ENCODE results near the gene PIEZO2. TPM values are rescaled to one million over a fixed set of nuclear protein-coding genes. Genes with fewer than 3 reads are reported as not detected.

The PIEZO2 gene
- total RNA-seq, 1 experiment from 2014 or later: 3.0 TPM

DNA sequence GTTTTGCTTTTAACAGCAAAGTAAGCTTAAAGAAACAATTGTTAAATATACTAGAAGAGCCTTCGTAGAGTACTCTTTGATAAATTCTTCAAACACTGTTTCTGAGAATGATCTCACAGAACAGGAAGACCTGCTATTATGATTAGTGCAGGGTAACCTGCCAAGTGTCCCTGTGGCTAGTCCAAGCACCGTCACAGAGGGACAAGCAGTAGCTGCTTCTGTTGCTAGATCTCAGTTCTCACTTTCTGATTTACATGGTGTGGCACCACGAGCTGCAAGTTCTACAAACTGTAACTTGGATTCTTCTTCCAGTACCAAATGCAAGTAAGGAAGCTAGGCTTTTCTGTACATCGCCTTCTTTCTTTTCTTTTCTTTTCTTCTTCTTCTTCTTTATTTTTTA, 121.5 kb downstream of the PIEZO2 start:
- Histone ChIP-seq H3K4me3 (ENCODE audit: insufficient read depth, low read depth, low read length) (no peak overlapping the region), H3K36me3 (replicated peaks; ENCODE audit: control insufficient read depth, insufficient read depth, low read length) (no peaks in the 10 kb centered on the region), H3K27me3 (ENCODE audit: control insufficient read depth, insufficient read depth, low read length) (no peaks in the 10 kb centered on the region)
- no peak for DNase-seq

DNA sequence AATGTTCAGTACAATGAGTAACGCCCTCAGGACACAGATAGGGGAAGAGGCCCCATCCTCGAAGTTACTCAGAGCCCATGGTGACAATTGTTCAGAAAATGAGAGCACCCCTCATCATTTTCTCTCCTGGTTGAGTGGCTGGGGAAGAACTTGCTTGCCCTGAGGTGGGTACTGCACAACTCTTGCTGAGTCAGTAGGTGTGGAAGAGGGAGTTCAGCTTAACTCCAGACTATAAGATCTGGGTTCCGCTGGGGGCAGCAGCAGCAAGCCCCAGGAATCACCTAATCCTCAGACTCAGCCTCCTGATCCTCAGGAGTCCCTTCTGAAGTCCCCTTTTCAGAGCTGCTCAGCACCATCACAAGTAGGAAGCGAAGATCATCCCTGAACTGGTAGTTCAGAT, 123.7 kb downstream of the PIEZO2 start:
- peak; percentile 24 for DNase-seq
- no peaks in the 10 kb centered on the region for H3K27me3 ChIP-seq (ENCODE audit: control insufficient read depth, insufficient read depth, low read length)
- no peak overlapping the region for H3K4me3 ChIP-seq (ENCODE audit: insufficient read depth, low read depth, low read length)
- H3K36me3 ChIP-seq (replicated peaks; ENCODE audit: control insufficient read depth, insufficient read depth, low read length): no peaks in the 10 kb centered on the region

DNA sequence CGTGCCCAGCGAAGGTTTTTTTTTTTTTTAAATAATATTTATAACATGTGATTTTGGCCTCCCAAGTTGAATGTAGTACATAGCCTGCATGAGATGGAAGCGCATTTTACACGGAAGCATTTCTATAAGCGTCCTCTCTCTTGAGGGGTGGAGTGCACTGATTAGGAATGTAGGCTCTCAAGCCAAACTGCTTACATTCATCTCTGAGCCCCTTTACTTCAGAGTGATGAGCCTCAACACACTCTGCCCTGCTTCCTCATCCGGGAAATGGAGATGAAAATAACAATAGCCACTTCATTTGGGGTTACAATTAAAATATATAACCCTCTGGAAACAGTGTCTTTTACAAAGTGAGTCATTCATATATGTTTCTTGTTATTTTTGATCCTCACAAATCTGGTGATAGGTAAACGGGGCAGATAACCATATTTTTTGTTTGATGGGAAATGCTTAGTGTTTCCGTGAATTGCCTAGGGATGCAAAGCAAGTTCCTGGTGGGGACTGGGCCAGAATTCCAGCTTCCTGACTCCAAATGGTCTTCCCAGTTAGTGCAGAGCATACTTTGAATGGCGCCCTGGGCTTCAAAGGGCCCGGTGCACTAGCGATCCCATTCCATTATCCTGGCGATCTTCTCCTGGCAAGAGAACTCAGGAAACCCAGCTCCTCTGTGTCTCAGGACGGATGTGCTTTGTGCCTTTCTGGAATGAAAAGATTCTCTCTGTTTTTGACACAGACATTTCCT, 124.3 kb downstream of the PIEZO2 start:
- no peak for DNase-seq
- Histone ChIP-seq H3K4me3 (ENCODE audit: insufficient read depth, low read depth, low read length) (no peak overlapping the region), H3K36me3 (replicated peaks; ENCODE audit: control insufficient read depth, insufficient read depth, low read length) (no peaks in the 10 kb centered on the region), H3K27me3 (ENCODE audit: control insufficient read depth, insufficient read depth, low read length) (no peaks in the 10 kb centered on the region)

DNA sequence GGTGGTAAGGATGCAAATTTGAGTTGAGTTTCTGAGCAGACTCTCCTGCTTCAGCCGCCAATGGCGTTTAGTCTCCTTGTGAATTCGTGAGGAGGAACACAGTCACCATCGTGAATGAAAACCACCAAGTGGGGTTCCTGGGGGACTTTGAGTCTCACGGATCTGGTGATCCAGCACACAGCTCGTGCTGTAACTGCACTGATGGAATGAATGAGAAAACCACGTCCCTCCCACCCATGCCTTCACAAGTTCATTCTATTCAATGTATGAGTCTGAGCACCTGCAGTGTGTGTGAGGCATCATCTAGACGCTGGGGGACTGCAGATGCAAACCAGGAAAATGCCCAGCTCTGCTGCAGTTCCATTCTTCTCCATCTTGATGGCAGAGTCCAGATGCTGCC, 127.9 kb downstream of the PIEZO2 start:
- DNase-seq: no peak
- no peak overlapping the region for H3K4me3 ChIP-seq (ENCODE audit: insufficient read depth, low read depth, low read length)
- no peaks in the 10 kb centered on the region for H3K27me3 ChIP-seq (ENCODE audit: control insufficient read depth, insufficient read depth, low read length)
- H3K36me3 ChIP-seq (replicated peaks; ENCODE audit: control insufficient read depth, insufficient read depth, low read length): no peaks in the 10 kb centered on the region

DNA sequence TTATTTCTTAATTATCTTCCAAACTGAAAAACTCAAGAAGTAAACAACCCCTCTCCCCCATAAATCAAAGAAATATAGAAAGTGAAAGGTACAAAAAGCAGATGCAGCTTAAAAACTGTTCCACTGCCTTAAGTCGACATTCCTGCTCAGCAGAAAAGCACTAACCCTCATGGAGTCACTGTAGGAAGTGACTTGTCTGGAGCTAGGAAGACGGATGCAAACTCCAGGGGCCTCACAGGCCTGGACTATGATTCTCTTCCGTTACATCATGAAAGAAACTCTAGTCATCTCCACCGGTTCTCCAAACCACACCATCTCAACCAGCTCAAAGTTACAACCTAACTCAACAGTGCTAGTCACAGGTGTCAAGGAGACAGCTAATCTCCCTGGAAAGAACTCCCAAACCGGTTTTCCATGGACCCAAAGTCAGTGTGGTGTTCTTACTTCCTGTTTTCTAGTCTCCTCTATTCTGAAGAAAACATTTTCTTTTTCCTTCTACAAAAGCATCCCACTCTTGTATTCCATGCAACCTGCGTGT, 128.4 kb downstream of the PIEZO2 start:
- Histone ChIP-seq H3K4me3 (ENCODE audit: insufficient read depth, low read depth, low read length) (no peak overlapping the region), H3K27me3 (ENCODE audit: control insufficient read depth, insufficient read depth, low read length) (no peaks in the 10 kb centered on the region), H3K36me3 (replicated peaks; ENCODE audit: control insufficient read depth, insufficient read depth, low read length) (no peaks in the 10 kb centered on the region)
- DNase-seq: no peak

DNA sequence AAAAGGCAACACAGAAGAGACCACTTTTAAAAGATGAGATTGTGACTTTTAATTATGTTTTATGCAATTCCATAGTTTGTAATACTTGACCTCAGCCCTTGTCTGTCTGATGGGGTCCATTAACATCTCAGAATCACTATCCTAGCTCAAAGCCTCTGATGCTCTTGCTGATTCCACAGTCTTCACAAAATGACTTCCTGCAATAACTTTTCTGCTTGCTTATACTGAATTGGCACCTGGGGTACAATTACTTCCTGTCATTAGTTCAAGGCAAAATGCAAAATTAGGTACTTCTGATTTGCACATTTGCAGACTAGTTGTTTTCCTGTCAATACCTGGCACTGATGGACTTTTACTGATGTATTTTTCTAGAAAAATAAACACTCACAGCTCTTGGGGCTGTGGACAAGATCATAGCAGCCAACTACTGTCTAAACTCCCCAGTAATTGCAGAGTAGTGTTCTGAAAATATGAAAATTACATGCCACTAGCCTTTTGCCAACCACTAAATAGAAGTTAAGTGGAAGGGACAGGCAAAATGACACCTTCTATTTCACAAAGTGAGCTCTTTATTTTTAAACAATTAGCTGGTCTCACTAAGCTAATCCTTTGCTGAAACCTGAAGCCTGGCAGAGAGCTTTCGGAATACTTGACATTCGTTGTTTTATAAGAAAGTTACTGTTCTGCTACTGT, 129.1 kb downstream of the PIEZO2 start:
- no peak for DNase-seq
- no peak overlapping the region for H3K4me3 ChIP-seq (ENCODE audit: insufficient read depth, low read depth, low read length)
- no peaks in the 10 kb centered on the region for H3K36me3 ChIP-seq (replicated peaks; ENCODE audit: control insufficient read depth, insufficient read depth, low read length)
- no peaks in the 10 kb centered on the region for H3K27me3 ChIP-seq (ENCODE audit: control insufficient read depth, insufficient read depth, low read length)

DNA sequence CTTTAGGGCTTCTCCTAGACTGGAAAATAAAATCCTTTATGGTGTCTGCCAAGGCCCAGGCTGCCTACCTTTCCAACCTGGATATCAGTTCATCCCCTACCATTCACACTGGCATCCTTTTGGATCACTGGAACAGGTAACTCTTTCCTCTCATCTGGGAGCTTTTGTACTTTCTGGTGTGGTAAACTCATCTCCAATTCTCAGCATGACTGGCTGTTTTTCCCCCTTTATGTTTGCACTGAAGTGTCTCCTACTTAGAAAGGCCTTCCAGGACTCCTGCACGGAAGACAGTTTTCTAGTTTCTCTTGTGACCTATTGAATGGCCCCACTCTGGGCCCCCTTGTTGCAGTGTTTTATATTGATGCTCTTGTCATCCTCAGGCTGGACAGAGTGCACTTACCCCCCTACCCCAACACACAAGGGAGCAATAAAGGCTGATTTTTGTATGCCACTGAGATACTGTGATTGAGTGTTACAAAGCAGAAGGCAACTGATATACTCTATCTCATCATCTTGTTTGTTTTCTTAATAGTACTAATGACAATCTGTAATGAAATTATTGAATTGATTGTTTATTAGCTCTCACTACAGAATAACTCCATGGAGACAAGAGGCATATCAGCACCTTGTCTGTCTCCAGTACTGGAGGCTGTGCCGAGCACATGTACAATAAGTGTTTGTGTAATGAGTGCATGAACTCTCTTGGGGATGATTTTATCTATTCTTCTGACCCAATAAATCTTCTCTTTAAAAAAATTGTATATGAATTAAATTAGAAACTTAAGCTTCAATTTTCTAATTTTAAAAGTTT, 129.9 kb downstream of the PIEZO2 start:
- DNase-seq: no peak
- no peak overlapping the region for H3K4me3 ChIP-seq (ENCODE audit: insufficient read depth, low read depth, low read length)
- H3K36me3 ChIP-seq (replicated peaks; ENCODE audit: control insufficient read depth, insufficient read depth, low read length): no peaks in the 10 kb centered on the region
- no peaks in the 10 kb centered on the region for H3K27me3 ChIP-seq (ENCODE audit: control insufficient read depth, insufficient read depth, low read length)

DNA sequence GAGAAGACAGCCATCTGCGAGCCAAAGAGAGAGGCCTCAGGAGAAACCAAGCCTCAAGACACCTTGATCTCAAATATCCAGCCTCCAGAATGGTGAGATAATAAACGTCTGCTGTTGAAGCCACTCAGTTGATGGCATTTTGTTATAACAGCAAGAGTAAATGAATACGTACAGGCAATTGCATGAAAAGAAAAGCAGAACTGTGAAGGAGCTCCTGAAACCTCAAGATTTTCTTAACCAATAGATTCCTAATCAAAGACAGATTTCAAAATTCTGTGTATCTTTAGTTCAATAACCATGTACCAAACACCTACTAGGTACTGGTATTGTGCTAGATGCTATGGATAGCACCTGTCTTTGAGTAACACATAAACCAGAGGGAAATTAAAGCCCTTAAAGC, 139.5 kb downstream of the PIEZO2 start:
- Histone ChIP-seq H3K4me3 (ENCODE audit: insufficient read depth, low read depth, low read length) (no peak overlapping the region), H3K36me3 (replicated peaks; ENCODE audit: control insufficient read depth, insufficient read depth, low read length) (no peaks in the 10 kb centered on the region), H3K27me3 (ENCODE audit: control insufficient read depth, insufficient read depth, low read length) (no peaks in the 10 kb centered on the region)
- DNase-seq: no peak

DNA sequence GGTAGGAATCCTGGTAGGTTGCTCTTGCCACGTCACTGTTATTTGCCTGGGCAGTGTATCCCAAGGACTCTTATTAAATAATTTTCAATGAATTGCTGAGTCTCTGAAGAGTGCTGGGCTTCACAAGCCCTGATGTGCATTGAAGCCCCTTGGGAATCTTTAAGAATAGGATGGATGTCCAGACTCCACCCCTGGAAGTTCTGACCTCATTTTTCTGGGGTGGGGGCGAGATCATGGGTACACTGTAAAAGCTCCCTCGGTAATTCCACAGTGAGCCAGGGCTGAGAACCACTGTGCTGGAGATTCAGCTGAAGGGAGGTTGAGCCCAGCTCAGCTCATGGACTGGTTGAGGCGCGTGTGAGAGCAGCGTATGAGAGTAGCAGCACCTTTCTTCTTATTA, 140.2 kb downstream of the PIEZO2 start:
- no peaks in the 10 kb centered on the region for H3K27me3 ChIP-seq (ENCODE audit: control insufficient read depth, insufficient read depth, low read length)
- no peaks in the 10 kb centered on the region for H3K36me3 ChIP-seq (replicated peaks; ENCODE audit: control insufficient read depth, insufficient read depth, low read length)
- DNase-seq: no peak
- H3K4me3 ChIP-seq (ENCODE audit: insufficient read depth, low read depth, low read length): no peak overlapping the region

DNA sequence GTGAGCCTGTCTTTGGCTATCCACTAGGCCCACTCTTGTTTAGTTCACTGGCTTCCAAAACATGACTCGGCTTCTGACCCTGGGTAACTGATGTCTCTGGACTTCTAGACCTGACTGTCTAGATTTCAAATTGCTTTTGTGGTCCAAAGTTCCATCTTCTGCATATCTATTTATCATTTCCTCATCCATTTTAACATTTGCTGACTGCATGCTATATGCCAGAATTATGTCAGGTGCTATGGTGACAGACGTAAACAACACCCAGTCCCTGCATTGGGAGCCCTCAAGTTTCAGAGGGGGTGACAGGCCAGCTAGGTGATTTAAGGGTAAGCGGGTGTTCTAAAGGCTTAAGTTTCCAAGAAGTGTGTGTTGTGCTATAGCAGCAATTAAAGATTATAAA, 140.9 kb downstream of the PIEZO2 start:
- Histone ChIP-seq H3K4me3 (ENCODE audit: insufficient read depth, low read depth, low read length) (no peak overlapping the region), H3K36me3 (replicated peaks; ENCODE audit: control insufficient read depth, insufficient read depth, low read length) (no peaks in the 10 kb centered on the region), H3K27me3 (ENCODE audit: control insufficient read depth, insufficient read depth, low read length) (no peaks in the 10 kb centered on the region)
- DNase-seq: no peak

DNA sequence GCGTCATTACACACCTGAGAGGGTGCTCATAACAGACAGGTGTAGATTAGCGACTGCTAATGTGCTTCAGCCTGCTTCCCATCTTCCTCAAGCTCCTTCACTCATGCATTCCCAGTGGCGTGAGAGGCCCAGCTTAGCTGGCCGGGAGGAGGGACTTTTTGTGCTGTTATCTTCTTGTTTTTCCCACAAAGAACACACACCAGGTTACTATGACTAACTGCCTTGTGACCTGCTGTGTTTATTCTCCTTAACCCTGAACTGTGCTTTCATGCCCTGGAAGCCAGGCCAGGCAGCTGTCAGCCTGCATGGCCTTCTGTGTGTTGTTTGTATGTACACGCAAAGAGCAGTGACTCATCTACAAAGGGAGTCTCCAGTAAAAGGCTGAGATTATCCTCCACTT, 143.8 kb downstream of the PIEZO2 start:
- H3K27me3 ChIP-seq (ENCODE audit: control insufficient read depth, insufficient read depth, low read length): no peaks in the 10 kb centered on the region
- peak; percentile 24 for DNase-seq
- H3K36me3 ChIP-seq (replicated peaks; ENCODE audit: control insufficient read depth, insufficient read depth, low read length): no peaks in the 10 kb centered on the region
- H3K4me3 ChIP-seq (ENCODE audit: insufficient read depth, low read depth, low read length): no peak overlapping the region

DNA sequence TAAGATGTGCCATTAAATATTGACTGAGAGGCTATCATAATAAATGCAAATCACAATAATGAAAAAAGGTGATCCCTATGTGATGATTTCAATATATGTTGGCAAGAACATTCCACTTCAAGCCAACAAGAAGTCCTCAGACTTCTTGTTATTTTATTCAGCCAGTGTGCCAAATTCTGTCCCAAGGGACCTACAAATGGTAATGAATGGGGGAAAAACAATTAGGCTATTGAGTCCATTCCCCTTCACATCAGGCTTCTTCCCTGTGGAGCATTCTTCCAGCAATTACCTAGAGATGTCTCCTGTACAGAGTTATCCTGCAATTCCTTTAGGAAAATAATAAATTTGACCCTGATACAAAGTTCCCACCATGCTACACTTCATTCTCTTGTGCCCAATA, 144.4 kb downstream of the PIEZO2 start:
- DNase-seq: no peak
- H3K4me3 ChIP-seq (ENCODE audit: insufficient read depth, low read depth, low read length): no peak overlapping the region
- H3K36me3 ChIP-seq (replicated peaks; ENCODE audit: control insufficient read depth, insufficient read depth, low read length): no peaks in the 10 kb centered on the region
- H3K27me3 ChIP-seq (ENCODE audit: control insufficient read depth, insufficient read depth, low read length): no peaks in the 10 kb centered on the region

DNA sequence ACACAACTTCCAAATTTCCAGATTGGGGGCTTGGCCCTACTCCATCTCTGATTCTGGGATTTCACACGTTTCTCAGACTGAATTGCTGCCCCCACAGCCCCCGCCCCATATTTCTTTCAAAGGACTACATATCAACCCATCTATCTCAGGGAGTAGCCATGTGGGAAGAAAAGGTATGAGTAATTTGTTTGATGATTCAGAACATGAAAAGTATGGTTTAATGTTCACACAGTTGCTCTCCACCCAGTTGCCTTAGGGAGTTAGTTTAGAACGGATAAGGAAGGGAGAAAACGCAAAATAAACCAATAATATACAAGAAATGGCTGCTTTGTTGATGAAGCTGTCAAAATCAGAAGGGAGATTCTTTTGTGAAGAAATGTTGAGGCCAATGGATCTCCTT, 145.1 kb downstream of the PIEZO2 start:
- Histone ChIP-seq H3K36me3 (replicated peaks; ENCODE audit: control insufficient read depth, insufficient read depth, low read length) (no peaks in the 10 kb centered on the region), H3K4me3 (ENCODE audit: insufficient read depth, low read depth, low read length) (no peak overlapping the region), H3K27me3 (ENCODE audit: control insufficient read depth, insufficient read depth, low read length) (no peaks in the 10 kb centered on the region)
- no peak for DNase-seq

DNA sequence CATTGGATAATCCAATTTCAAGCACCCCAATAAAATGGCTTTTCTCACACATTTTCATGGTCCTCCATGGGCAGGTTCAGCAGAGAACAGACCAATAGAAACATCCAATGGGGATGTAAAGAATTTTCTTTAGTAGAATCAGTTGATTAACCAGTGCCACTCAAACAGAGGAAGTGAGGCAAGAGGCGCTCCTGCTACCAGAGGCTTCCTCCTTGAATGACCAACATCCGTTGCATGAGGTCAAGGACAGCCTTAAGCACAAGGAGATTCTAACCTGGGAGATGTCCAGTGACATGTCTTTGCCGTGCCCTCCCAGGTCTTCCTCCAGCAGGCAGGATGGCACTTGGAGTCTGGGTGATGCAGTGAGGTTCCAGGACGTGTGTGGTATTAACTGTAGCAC, 146.6 kb downstream of the PIEZO2 start:
- no peaks in the 10 kb centered on the region for H3K36me3 ChIP-seq (replicated peaks; ENCODE audit: control insufficient read depth, insufficient read depth, low read length)
- DNase-seq: no peak
- no peak overlapping the region for H3K4me3 ChIP-seq (ENCODE audit: insufficient read depth, low read depth, low read length)
- H3K27me3 ChIP-seq (ENCODE audit: control insufficient read depth, insufficient read depth, low read length): no peaks in the 10 kb centered on the region

DNA sequence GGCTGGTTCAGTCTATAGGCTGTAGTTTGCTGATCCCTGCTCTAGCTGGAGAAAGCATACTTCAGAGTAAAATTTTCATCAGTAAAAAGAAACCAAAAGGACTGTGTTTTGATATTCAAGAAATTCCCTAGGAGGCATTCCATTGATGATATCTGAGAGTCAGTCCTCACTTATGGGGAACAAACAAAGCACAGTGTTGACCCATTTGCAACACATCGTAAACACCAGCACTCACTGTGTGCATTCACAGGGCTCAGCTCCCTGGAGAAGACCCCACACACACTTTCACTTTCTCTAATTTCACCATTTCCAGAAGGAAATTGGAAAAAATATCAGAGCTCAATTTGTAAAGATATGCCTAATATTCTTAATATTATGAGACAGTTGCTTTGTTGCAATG, 147.1 kb downstream of the PIEZO2 start:
- H3K27me3 ChIP-seq (ENCODE audit: control insufficient read depth, insufficient read depth, low read length): no peaks in the 10 kb centered on the region
- H3K36me3 ChIP-seq (replicated peaks; ENCODE audit: control insufficient read depth, insufficient read depth, low read length): no peaks in the 10 kb centered on the region
- no peak overlapping the region for H3K4me3 ChIP-seq (ENCODE audit: insufficient read depth, low read depth, low read length)
- no peak for DNase-seq

Measured in H7 (cell line).